DOHH2 (cell line): Measurements from ENCODE around the gene FLACC1.

Source experiments
- EZH2phosphoT487 ChIP-seq: fragments of 200-600 bp; sonication (generic); IDR thresholded peaks from 2 replicates; pipeline ENCODE4 v1.6.1; 2017; ENCODE audit warnings: borderline replicate concordance, mild to moderate bottlenecking, antibody characterized with exemption, low read length, moderate library complexity, mixed read lengths
- TF ChIP-seq, protein P1 (sequence below): fragments of 200-600 bp; sonication (generic); IDR thresholded peaks from one replicate; pipeline ENCODE4 v1.5.1; 2014; ENCODE audit warnings: antibody characterized with exemption, mild to moderate bottlenecking, low read depth, low read length; ENCODE audit not compliant: poor library complexity, severe bottlenecking

DNA sequence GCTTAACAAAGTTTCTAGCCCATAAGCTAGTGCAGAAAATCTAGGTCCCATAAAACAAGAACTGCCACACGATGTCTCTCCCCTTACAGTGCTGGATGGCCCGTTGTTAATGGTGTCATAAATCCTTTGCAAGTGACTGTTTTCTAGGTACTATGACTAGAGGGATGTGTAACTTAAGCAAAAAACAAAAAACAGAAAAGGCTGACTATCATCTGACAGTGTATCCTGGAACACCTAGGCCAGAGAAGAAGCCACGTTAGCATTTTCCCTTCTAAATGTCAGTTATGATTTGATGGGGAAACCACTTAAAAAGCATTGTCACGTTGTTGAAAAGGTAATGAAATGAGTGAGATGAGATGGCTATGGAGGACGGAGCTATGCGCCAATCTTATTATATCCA lies 94.4 kb downstream of the FLACC1 start:
- TF ChIP-seq, protein P1, sequence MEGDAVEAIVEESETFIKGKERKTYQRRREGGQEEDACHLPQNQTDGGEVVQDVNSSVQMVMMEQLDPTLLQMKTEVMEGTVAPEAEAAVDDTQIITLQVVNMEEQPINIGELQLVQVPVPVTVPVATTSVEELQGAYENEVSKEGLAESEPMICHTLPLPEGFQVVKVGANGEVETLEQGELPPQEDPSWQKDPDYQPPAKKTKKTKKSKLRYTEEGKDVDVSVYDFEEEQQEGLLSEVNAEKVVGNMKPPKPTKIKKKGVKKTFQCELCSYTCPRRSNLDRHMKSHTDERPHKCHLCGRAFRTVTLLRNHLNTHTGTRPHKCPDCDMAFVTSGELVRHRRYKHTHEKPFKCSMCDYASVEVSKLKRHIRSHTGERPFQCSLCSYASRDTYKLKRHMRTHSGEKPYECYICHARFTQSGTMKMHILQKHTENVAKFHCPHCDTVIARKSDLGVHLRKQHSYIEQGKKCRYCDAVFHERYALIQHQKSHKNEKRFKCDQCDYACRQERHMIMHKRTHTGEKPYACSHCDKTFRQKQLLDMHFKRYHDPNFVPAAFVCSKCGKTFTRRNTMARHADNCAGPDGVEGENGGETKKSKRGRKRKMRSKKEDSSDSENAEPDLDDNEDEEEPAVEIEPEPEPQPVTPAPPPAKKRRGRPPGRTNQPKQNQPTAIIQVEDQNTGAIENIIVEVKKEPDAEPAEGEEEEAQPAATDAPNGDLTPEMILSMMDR: no peak
- TF ChIP-seq EZH2phosphoT487: no peak
